Activated CD4-positive, alpha-beta T cell treated with anti-CD3 and anti-CD28 coated beads for 24 hours (primary cell): ENCODE measurements around the gene CAMSAP2.
A peak's percentile ranks its signal among the peaks of the same experiment; 100 is the strongest.
"Not testable (repeated sequence)": the region's sequence is repeated elsewhere in the genome, so short reads cannot be mapped to it uniquely, and the experiment has no call there.

ENCODE experiments used
- DNase-seq, 2 donors: peaks; one replicate each; pipeline ENCODE4 v3.0.0-alpha.2; 2020; ENCODE audit warnings: low read depth in 2 of 2

CAMSAP2 gene

GRCh38 chr1:200780545-200781369 lies 42.1 kb downstream of the CAMSAP2 start:
- DNase-seq, result no peak

GRCh38 chr1:200783926-200784325 lies 45.2 kb downstream of the CAMSAP2 start:
- DNase-seq, result no peak

- DNase-seq, result no peak
Observed at GRCh38 chr1:200784576-200784975, 45.9 kb downstream of the CAMSAP2 start.

- no peak for DNase-seq
Observed at GRCh38 chr1:200786788-200787187, 48.1 kb downstream of the CAMSAP2 start.

GRCh38 chr1:200787896-200788387 lies 49.2 kb downstream of the CAMSAP2 start:
- DNase-seq, result no peak

- not testable (repeated sequence) for DNase-seq
Observed at GRCh38 chr1:200791012-200791411, 52.3 kb downstream of the CAMSAP2 start.

- DNase-seq, result no peak
Observed at GRCh38 chr1:200793677-200794076, 55.0 kb downstream of the CAMSAP2 start.

GRCh38 chr1:200794506-200795065 lies 55.9 kb downstream of the CAMSAP2 start:
- no peak for DNase-seq

GRCh38 chr1:200795156-200795555 lies 56.5 kb downstream of the CAMSAP2 start:
- DNase-seq, result no peak

- no peak for DNase-seq
Observed at GRCh38 chr1:200802042-200802441, 63.3 kb downstream of the CAMSAP2 start.

GRCh38 chr1:200802865-200803512 lies 64.3 kb downstream of the CAMSAP2 start:
- DNase-seq, result peak; percentile 62 to 64

GRCh38 chr1:200805719-200806118 lies 67.0 kb downstream of the CAMSAP2 start:
- DNase-seq, result no peak

GRCh38 chr1:200808846-200809245 lies 70.2 kb downstream of the CAMSAP2 start:
- no peak for DNase-seq

- no peak for DNase-seq
Observed at GRCh38 chr1:200811704-200812103, 73.0 kb downstream of the CAMSAP2 start.

- DNase-seq, result not testable (repeated sequence)
Observed at GRCh38 chr1:200816624-200817224, 78.0 kb downstream of the CAMSAP2 start.

GRCh38 chr1:200818248-200818647 lies 79.6 kb downstream of the CAMSAP2 start:
- no peak for DNase-seq

- DNase-seq, result no peak
Observed at GRCh38 chr1:200819726-200820125, 81.0 kb downstream of the CAMSAP2 start.

GRCh38 chr1:200831091-200831490 lies 92.4 kb downstream of the CAMSAP2 start:
- no peak for DNase-seq

GRCh38 chr1:200834383-200834782 lies 95.7 kb downstream of the CAMSAP2 start:
- no peak for DNase-seq

GRCh38 chr1:200836213-200836612 lies 97.5 kb downstream of the CAMSAP2 start:
- no peak for DNase-seq

GRCh38 chr1:200837931-200838571 lies 99.4 kb downstream of the CAMSAP2 start:
- no peak for DNase-seq
